Astrocyte (in vitro differentiated cells and primary cell): Measurements from ENCODE around the gene SFTPB.

Source experiments
- EZH2 ChIP-seq: IDR thresholded peaks from 2 replicates; pipeline ENCODE4 v1.6.1; 2012; ENCODE audit warnings: mild to moderate bottlenecking, low read length, inconsistent platforms; ENCODE audit not compliant: insufficient read depth
- TF ChIP-seq, protein P1 (sequence below): IDR thresholded peaks from 2 replicates; pipeline ENCODE4 v1.5.1; 2011; ENCODE audit warnings: low read depth, mild to moderate bottlenecking, inconsistent platforms, low read length, moderate library complexity; ENCODE audit not compliant: insufficient read depth

GRCh38 chr2:85697716-85698115, 29.7 kb upstream of the SFTPB start:
- TF ChIP-seq, protein P1, sequence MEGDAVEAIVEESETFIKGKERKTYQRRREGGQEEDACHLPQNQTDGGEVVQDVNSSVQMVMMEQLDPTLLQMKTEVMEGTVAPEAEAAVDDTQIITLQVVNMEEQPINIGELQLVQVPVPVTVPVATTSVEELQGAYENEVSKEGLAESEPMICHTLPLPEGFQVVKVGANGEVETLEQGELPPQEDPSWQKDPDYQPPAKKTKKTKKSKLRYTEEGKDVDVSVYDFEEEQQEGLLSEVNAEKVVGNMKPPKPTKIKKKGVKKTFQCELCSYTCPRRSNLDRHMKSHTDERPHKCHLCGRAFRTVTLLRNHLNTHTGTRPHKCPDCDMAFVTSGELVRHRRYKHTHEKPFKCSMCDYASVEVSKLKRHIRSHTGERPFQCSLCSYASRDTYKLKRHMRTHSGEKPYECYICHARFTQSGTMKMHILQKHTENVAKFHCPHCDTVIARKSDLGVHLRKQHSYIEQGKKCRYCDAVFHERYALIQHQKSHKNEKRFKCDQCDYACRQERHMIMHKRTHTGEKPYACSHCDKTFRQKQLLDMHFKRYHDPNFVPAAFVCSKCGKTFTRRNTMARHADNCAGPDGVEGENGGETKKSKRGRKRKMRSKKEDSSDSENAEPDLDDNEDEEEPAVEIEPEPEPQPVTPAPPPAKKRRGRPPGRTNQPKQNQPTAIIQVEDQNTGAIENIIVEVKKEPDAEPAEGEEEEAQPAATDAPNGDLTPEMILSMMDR = no peak
- TF ChIP-seq EZH2 = no peak
